GM06990 (cell line): ENCODE results near the gene PRR23E.

ENCODE experiments used
- DNase-seq: peaks from one replicate; pipeline ENCODE4 v3.0.0-alpha.2; 2011; ENCODE audit not compliant: insufficient read length; ENCODE audit errors: extremely low read depth
- H3K27me3 ChIP-seq: replicated peaks from 2 replicates; pipeline ENCODE4 v1.6.0; 2011; ENCODE audit warnings: low read length; ENCODE audit not compliant: control insufficient read depth, insufficient read depth
- H3K36me3 ChIP-seq: 2 replicates; pipeline ENCODE4 v1.5.1; 2011; ENCODE audit warnings: low read length; ENCODE audit not compliant: control insufficient read depth, insufficient read depth
- H3K4me3 ChIP-seq: replicated peaks from 2 replicates; pipeline ENCODE4 v1.5.1; 2011; ENCODE audit warnings: low read depth, mild to moderate bottlenecking, control low read depth, low read length
- CTCF ChIP-seq: IDR thresholded peaks from 2 replicates; pipeline ENCODE4 v1.5.1; 2011; ENCODE audit warnings: low read length, control low read depth, mild to moderate bottlenecking, inconsistent platforms; ENCODE audit not compliant: insufficient read depth, poor library complexity, severe bottlenecking

The PRR23E gene

GRCh38 chr3:127182848-127183714, 9.8 kb upstream of the PRR23E start:
- TF ChIP-seq CTCF = no peak
- H3K27me3 ChIP-seq = no peaks in the 10 kb centered on the region; the same call in 1 of the 2 replicates
- DNase-seq = no peak
- H3K36me3 ChIP-seq = no peaks in the 10 kb centered on the region
- no peak overlapping the region for H3K4me3 ChIP-seq

- no peak for DNase-seq
- Histone ChIP-seq H3K4me3 (no peak overlapping the region), H3K36me3 (no peaks in the 10 kb centered on the region), H3K27me3 (no peaks in the 10 kb centered on the region; the same call in 1 of the 2 replicates)
- no peak for TF ChIP-seq CTCF
Observed at GRCh38 chr3:127183931-127184869, 8.7 kb upstream of the PRR23E start.

GRCh38 chr3:127184870-127185216, 8.1 kb upstream of the PRR23E start:
- Histone ChIP-seq H3K27me3 (no peaks in the 10 kb centered on the region; the same call in 1 of the 2 replicates), H3K4me3 (no peak overlapping the region), H3K36me3 (no peaks in the 10 kb centered on the region)
- DNase-seq = no peak
- no peak for TF ChIP-seq CTCF

GRCh38 chr3:127185268-127185667, 7.7 kb upstream of the PRR23E start:
- Histone ChIP-seq H3K4me3 (no peak overlapping the region), H3K36me3 (no peaks in the 10 kb centered on the region), H3K27me3 (no peaks in the 10 kb centered on the region; the same call in 1 of the 2 replicates)
- no peak for DNase-seq
- no peak for TF ChIP-seq CTCF

GRCh38 chr3:127185962-127186674, 6.8 kb upstream of the PRR23E start:
- Histone ChIP-seq H3K36me3 (no peaks in the 10 kb centered on the region), H3K4me3 (no peak overlapping the region), H3K27me3 (no peaks in the 10 kb centered on the region; the same call in 1 of the 2 replicates)
- no peak for TF ChIP-seq CTCF
- no peak for DNase-seq
